Measurements from ENCODE around the gene KRT82. TPM values are rescaled to one million over a fixed set of nuclear protein-coding genes. Genes with fewer than 3 reads are reported as not detected.

KRT82 gene
- total and polyA plus RNA-seq, 2 of the 8 experiments (the other 6 are each of a cell fraction or from before 2014, with no cell fraction given), result not detected

- no peak overlapping the region for H3K56ac ChIP-seq (replicated peaks; ENCODE audit: insufficient read length, low read depth, low read length)
- H2AK5ac ChIP-seq (ENCODE audit: low read depth, low read length), result no peak overlapping the region
- no peaks in the 10 kb centered on the region for H3K27me3 ChIP-seq (replicated peaks in 1 of 4; ENCODE audit: control insufficient read depth in 3 of 4, extremely low read depth in 1 of 4, insufficient read depth in 3 of 4, low read length in 3 of 4)
- no peak overlapping the region for H3K27ac ChIP-seq (ENCODE audit: low read depth, low read length)
- no peaks in the 10 kb centered on the region for H3K23me2 ChIP-seq (ENCODE audit: low read depth, low read length)
- H2BK120ac ChIP-seq (replicated peaks; ENCODE audit: low read depth, low read length), result no peak overlapping the region
- ChIA-PET POLR2A (ENCODE audit: partially characterized antibody) (no interaction called here), CTCF (ENCODE audit: partially characterized antibody) (interaction anchor here (0.6 to 11.3 kb wide), 36 partner anchors 8 to 499 kb away, joined by 3 to 112 read pairs (median 4); partner anchors contain the start of genes KRT5 and KRT85)
- WGBS, 2 experiments (ENCODE audit: extremely low coverage in 1 of 2, insufficient coverage in 1 of 2, insufficient read length in 1 of 2, insufficient replicate concordance in 2 of 2, low coverage in 1 of 2, low lambda C conversion rate in 2 of 2, missing lambda C conversion rate in 1 of 2), result 49% methylated on average over 15 of the region's 15 CpGs; no CpG with 5 or more reads in 1 of the 2 experiments
- no peaks in the 10 kb centered on the region for H3K79me2 ChIP-seq (ENCODE audit: control insufficient read depth in 1 of 2, insufficient read depth in 2 of 2, low read length in 2 of 2)
- peak overlapping the region; percentile 88; the same call in 1 of the 2 replicates for H2AFZ ChIP-seq (ENCODE audit: low read length)
- no peak overlapping the region for H2BK5ac ChIP-seq (ENCODE audit: low read depth, low read length)
- no peak overlapping the region for H3K9ac ChIP-seq (replicated peaks in 1 of 4; ENCODE audit: extremely low read depth in 1 of 4, low read depth in 3 of 4, low read length in 3 of 4)
- no peaks in the 10 kb centered on the region for H4K20me1 ChIP-seq (replicated peaks in 1 of 2; ENCODE audit: control insufficient read depth in 1 of 2, insufficient read depth in 2 of 2, low read length in 2 of 2)
- H3K4me3 ChIP-seq (ENCODE audit: extremely low read depth in 1 of 4, insufficient read depth in 2 of 4, low read depth in 3 of 4, low read length in 4 of 4), result no peak overlapping the region
- H4K5ac ChIP-seq (ENCODE audit: insufficient read length, low read depth, low read length), result no peak overlapping the region
- DNase-seq (ENCODE audit: low read depth in 1 of 2, low spot score in 2 of 2) (peak in 1 of 2 experiments; percentile 67), FAIRE-seq (no peak)
- no peak for TF ChIP-seq CBX5 (IDR thresholded peaks at IDR 0.05; ENCODE audit: low read depth, low read length)
- no peak for TF ChIP-seq KDM4A (IDR thresholded peaks at IDR 0.05; ENCODE audit: low read depth, low read length, severe bottlenecking)
- no peak for TF ChIP-seq PHF8 (conservative IDR thresholded peaks at IDR 0.05; ENCODE audit: low read depth, low read length)
- TF ChIP-seq ATF3 (IDR thresholded peaks at IDR 0.05; ENCODE audit: insufficient read depth, low read depth, low read length), result no peak
- peak; percentile 68 to 77 (median 69) for TF ChIP-seq CTCF (IDR thresholded peaks at IDR 0.05; ENCODE audit: control extremely low read depth in 1 of 3, insufficient read depth in 1 of 3, low read depth in 1 of 3, low read length in 3 of 3)
- TF ChIP-seq RAD21 (IDR thresholded peaks at IDR 0.05 in 1 of 2, conservative IDR thresholded peaks at IDR 0.05 in 1 of 2; ENCODE audit: low read depth in 2 of 2, low read length in 2 of 2), result peak; percentile 36 to 51; a peak in 3 of 4 replicates
- TF ChIP-seq SUZ12 (IDR thresholded peaks at IDR 0.05; ENCODE audit: low read length), result no peak
- no peak overlapping the region for H3K23ac ChIP-seq (ENCODE audit: insufficient read length)
- no peak overlapping the region for H3K4me2 ChIP-seq (ENCODE audit: insufficient read depth in 1 of 2, low read depth in 2 of 2, low read length in 2 of 2)
- no peak overlapping the region for H4K8ac ChIP-seq (ENCODE audit: extremely low read depth, insufficient read depth, low read length)
- H3K4me1 ChIP-seq (replicated peaks in 1 of 4; ENCODE audit: control insufficient read depth in 3 of 4, insufficient read depth in 4 of 4, low read length in 3 of 4), result no peaks in the 10 kb centered on the region
- H2BK20ac ChIP-seq (ENCODE audit: low read length), result no peak overlapping the region
- no peak overlapping the region for H3K4ac ChIP-seq (replicated peaks; ENCODE audit: insufficient read length, low read depth, low read length)
- no peaks in the 10 kb centered on the region for H3K79me1 ChIP-seq (ENCODE audit: low read depth, low read length)
- no peak overlapping the region for H4K91ac ChIP-seq (replicated peaks; ENCODE audit: insufficient read length, low read length)
- H3K9me3 ChIP-seq (ENCODE audit: insufficient read depth in 2 of 2, low read depth in 1 of 2, low read length in 1 of 2), result no peaks in the 10 kb centered on the region
- H3K18ac ChIP-seq (ENCODE audit: extremely low read depth, low read length), result no peak overlapping the region
- H2BK15ac ChIP-seq (ENCODE audit: low read length), result no peak overlapping the region
- no peak overlapping the region for H2BK12ac ChIP-seq (ENCODE audit: low read depth, low read length)
- no peaks in the 10 kb centered on the region for H3K36me3 ChIP-seq (ENCODE audit: control insufficient read depth in 2 of 4, insufficient read depth in 4 of 4, low read length in 3 of 4)
- H3K14ac ChIP-seq (ENCODE audit: insufficient read length), result no peak overlapping the region
Measured at GRCh38 chr12:52380271-52380694, 25.9 kb downstream of the KRT82 start.
